Stimulated activated CD8-positive, alpha-beta memory T cell treated with anti-CD3 and anti-CD28 coated beads, Interleukin-2, amount 100 ng/mL, for 48 hours (primary cell): ENCODE results near the gene MKI67.
"Not testable (repeated sequence)": the region's sequence is repeated elsewhere in the genome, so short reads cannot be mapped to it uniquely, and the experiment has no call there.

ENCODE experiments used
- DNase-seq, 2 donors: peaks; one replicate each; pipeline ENCODE4 v3.0.0-alpha.2; 2020; ENCODE audit warnings: low read depth in 2 of 2

MKI67 gene

DNA sequence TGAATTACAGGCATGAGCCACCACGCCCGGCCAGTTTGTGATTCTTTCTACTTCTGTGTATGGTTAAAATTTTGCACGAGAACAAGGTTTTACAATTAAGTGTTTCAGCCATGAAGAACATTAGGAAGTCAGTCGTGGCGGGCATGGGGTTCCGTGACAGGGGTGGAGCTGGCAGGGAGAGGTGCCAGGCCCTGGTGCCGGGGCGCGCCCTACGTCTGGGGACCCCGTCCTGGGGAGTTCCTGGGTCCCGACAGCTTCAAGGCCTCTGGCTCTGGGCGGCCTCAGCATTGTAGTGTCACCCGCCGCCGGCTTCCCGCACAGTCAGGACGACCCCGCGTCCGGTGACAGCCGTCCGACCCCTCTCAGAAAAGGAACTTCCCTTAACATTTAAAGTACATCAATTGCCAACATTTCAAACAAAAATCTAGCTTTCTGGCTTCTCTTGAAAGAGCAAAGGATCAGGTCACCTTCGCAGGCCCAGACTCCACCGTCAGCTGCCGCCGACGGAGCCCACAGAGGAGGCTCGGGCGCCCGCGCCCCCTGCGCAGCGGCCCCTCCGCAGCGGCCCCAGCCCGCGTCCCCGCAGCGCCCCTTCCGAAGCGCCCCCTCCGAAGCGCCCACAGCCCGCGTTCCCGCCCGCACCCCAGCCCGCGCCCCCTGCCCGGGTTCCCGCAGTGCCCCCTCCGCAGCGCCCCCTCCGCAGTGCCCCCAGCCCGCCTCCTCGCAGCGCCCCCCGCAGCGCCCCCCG, 23.2 kb upstream of the MKI67 start:
- DNase-seq = no peak

DNA sequence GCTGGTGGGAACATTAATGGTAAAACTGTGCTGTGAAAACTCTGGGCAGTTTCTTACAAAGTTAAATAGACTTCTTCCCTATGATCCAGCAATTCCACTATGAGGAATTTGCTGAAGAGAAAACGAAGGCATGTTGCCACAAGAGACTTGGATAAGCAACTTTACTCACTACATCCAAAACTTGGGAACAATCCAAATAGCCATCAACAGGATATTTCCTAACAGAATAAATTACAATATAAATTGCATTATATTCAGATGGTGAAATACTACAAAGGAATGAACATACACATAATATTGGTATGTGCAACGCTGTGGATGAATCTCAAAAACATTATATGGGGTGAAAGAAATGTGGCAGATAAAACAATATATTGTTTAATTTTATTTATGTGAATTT, 21.4 kb upstream of the MKI67 start:
- no peak for DNase-seq

DNA sequence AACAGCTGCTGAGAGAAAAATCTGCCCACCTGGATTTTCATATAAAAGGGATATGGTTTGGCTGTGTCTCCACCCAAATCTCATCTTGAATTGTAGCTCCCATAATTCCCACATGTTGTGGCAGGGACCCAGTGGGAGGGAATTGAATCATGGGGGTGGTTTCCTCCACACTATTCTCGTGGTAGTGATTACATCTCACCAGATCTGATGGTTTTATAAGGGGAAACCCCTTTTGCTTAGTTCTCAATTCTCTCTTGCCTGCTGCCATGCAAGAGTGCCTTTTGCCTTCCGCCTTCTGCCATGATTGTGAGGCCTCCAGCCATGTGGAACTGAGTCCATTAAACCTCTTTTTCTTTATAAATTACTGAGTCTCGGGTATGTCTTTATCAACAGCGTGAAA, 20.8 kb upstream of the MKI67 start:
- DNase-seq = no peak

DNA sequence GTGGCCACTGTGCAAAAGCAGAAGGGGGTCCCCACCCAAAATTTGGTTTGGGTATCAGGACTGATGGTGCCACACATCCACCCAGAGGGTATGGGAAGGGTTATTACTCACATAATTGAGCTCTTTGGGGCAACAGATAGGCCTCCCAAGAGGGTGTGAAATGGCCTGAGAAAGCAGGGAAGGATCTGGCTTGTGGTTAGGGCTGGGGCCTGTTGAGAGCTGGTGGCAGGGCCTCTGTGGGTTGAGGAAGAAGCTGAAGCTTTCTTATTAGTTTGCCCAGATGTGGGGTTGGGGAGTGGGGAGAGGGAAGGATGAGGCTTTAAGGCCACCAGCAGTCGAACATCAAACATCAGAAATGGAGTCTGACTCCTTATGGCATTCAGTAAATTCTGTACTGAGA, 18.3 kb upstream of the MKI67 start:
- no peak for DNase-seq

DNA sequence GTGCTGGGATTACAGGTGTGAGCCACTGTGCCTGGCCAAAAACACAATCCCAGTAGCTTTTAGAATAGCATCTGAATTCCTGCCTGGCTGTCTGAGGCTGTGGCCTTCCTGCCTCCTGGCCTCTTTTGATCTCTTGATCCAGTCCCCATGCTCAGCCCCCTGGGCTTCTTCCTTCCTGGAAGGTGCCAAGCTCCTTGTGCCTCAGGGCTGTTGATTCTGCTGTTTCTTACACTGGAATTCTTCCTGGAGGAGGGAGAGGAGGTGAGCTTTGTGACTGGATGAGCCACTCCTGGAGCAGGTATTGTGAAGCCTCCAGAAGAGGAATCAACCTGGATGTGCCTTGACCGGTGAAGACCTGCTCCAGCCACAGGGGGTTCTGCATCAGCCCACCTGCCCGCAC, 17.3 kb upstream of the MKI67 start:
- DNase-seq = no peak

GRCh38 chr10:128140425-128140824, 14.2 kb upstream of the MKI67 start:
- no peak for DNase-seq

DNA sequence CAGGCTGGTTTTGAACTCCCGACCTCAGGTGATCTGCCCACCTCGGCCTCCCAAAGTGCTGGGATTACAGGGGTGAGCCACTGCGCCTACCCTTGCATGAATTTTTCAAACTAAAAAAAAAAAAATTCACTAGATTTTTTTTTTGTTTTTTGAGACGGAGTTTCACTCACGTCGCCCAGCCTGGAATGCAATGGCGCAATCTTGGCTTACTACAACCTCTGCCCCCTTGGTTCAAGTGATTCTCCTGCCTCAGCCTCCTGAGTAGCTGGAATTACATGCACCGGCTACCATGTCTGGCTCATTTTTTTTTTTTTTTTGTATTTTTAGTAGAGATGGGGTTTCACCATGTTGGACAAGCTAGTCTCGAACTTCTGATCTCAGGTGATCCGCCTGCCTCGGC, 12.2 kb upstream of the MKI67 start:
- DNase-seq = not testable (repeated sequence)

DNA sequence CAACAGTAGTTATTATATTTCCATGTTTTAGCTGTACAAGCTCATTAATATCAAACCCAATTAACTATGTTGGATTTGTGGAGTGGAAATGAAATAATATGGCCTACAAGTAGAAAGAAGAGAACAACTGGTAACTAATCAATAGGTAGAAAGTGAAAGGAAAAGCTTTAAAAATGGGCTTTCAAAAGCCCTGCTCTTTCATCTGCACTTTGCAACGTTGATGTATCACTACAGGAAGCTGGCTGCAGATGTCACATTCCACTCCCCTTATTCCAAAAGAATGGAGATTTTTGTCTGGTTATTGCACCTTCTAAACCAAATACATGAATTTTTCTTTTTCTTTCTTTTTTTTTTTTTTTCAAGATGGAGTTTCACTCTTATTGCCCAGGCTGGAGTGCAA, 11.7 kb upstream of the MKI67 start:
- DNase-seq = no peak

GRCh38 chr10:128130051-128130450, 3.8 kb upstream of the MKI67 start:
- no peak for DNase-seq

DNA sequence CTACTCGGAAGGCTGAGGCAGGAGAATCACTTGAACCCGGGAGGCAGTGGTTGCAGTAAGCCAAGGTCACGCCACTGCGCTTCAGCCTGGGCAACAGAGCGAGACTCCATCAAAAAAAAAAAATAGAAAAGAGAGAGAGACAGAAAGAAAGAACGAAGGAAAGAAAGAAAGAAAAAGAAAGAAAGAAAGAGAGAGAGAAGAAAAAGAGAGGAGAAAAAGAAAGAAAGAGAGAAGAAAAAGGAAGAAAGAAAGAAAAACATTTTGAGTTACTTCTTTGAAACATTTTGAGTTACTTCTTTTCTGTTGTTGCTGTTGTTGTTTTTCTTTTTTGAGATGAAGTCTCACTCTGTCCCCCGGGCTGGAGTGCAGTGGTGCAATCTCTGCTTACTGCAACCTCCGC, 2.4 kb upstream of the MKI67 start:
- DNase-seq = no peak

- no peak for DNase-seq
Measured at GRCh38 chr10:128125416-128125943, 743 bp downstream of the MKI67 start.

- DNase-seq = no peak
Measured at GRCh38 chr10:128124813-128125403, 1.3 kb downstream of the MKI67 start.

DNA sequence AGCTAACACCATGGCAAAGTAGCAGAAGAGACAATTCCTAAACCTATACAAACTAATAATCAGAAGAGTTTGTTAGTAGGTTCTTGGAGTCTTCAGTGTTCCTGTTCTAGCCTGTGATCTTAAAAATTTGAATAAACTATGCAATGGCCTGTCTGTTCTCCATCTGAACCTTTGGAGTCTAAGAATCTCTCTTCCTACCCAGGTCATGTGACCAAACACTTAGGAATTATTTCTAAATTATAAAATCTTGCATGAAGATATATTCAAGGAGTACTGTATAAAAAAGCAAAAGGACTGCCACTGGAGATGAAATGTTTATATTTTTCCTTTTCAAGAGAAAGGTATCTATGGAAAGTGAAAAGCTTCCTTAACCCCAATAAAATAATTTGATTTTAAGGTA, 2.4 kb downstream of the MKI67 start:
- no peak for DNase-seq

DNA sequence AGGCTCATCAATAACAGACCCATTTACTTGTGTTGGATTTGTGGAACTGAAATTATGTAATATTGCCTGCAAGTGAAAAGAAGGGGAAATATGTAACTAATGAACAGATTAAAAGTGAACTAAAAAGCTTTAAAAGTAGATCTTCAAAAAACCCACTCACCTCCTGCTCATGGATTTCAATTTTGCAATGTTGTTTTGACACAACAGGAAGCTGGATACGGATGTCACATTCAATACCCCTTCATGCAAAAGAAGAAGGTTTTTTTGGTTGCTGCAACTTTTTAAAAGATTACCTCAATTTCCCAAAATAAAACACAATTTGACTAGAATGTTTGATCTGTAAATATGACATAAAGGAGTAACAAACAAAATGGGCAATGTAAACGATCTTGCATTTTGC, 3.3 kb downstream of the MKI67 start:
- DNase-seq = no peak

DNA sequence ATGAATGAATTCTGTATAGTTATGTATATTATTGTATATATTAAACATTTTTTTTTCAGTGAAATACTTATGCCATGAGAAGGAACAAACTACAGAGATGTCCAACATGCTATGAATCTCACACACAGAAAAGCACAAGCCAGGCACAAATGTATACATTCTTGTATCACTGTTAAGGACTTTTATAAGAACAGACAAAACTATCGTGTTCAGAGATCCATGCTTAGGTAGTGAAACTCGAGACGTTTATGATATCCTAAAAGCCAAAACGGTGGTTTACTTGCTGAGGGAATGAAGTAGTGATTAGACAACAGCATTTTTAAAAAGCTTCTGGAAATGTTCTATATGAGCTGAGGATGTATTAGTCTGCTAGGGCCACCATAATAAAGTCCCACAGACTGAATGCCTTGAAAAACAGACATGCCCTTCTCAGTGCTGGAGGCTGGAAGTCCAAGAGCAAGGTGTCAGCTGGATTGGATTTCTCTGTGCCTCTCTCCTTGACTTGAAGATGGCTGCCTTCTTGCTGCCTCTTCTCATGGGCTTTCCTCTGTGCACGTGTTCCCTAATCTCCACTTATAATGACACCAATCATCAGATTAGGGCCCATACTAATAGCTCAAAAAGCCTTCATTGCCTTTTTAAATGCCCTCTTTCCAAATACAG, 4.3 kb downstream of the MKI67 start:
- DNase-seq = no peak

GRCh38 chr10:128116851-128117615, 9.2 kb downstream of the MKI67 start:
- DNase-seq = no peak

- DNase-seq = no peak
Measured at GRCh38 chr10:128116187-128116586, 10.0 kb downstream of the MKI67 start.

DNA sequence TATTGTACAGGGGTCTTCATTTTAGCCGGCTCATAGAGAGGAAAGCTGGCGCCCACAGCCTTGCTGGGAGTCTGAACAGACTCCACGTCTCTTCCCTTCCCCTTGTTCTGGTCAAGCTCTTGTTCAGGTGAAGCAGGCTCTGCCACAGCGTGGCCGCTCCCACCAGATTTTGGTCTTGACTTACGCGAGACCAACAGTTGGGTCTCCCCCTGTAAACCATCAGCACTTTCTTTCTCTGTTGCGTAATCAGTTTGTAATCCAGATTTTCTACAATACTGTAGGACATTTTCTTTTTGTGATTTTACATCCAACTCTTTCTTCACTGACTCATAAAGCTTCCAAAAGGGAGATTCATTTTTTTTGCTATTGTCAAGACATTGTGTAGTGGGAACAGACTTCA, 10.9 kb downstream of the MKI67 start:
- DNase-seq = no peak

DNA sequence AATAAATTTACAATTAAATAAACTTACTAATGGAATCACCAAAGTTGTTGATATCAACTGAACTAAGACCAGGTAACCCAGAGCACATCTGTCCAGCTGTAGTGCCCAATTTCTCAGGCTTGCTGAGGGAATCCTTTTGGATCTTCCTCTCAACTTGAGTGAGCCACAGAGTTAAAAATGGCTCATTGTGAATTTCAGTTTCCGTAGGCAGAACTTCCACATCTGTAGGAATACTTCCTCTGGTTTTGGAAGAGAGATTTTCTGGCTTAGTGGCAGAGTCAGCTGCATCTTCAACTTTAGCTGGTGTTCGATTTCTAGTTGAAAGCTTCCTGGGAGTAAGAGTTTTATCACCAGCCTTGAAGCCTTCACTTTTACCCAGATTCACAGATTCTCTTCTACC, 11.3 kb downstream of the MKI67 start:
- no peak for DNase-seq

DNA sequence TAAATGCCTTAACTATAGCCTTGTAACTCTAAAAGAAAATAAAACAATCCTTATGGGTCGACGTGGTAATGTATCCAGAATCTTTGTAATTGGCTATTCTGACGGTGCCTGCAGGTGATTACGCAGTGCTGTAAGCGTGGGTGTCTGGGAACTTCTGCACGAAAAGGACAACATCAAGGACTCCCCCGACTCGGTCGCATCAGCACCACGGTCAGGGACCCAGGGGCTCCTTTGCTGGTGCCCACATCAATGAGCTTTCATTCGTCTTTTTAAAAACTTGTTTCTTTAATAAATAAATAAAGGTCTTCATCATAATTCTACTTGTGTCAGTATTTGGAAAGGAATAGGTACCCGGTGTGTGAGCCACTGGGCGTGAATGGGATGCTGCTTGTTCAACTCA, 13.2 kb downstream of the MKI67 start:
- no peak for DNase-seq

DNA sequence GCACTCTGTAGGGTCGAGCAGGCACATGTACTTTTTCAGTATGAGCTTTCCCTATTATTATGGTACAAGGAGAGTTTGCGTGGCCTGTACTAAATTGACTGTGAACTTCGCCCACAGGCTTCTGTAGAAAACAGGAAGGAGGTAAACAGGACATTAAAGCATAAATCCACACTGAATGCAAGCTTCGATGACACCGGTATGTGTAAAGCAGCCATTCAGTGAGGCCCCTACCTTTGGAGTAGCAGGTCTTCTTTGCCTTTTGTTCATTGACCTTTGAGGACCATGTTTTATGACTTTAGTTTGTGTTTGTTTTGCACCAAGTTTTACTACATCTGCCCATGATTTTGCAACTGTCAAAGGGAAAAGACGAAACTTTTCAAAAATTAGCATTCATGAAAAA, 14.5 kb downstream of the MKI67 start:
- no peak for DNase-seq

- no peak for DNase-seq
Measured at GRCh38 chr10:128110339-128110738, 15.9 kb downstream of the MKI67 start.
